WTC11 (cell line): Measurements from ENCODE around the gene NPIPB6. TPM values are rescaled to one million over a fixed set of nuclear protein-coding genes. Genes with fewer than 3 reads are reported as not detected.

ENCODE experiments used
- ATAC-seq: fragments of 200-7000 bp; cut with Tn5 transposase; 2 replicates; pipeline ENCODE4 v1.10.0; 2021; ENCODE audit warnings: mild to moderate bottlenecking, moderate library complexity
- CTCF ChIA-PET: fragments of 300-600 bp; sonication (Branson Sonifier 250); formaldehyde crosslinking; loops from one replicate; lab custom pipeline; 2021; ENCODE audit warnings: antibody characterized with exemption; lab: Charles Lee
- POLR2A ChIA-PET: fragments of 350-600 bp; sonication (Branson Sonifier 250); formaldehyde crosslinking; loops from one replicate; lab custom pipeline; 2021; ENCODE audit warnings: antibody characterized with exemption; lab: Charles Lee
- DNase-seq: peaks from one replicate; pipeline ENCODE4 v3.0.0; 2021; ENCODE audit warnings: low spot score
- H3K27ac Mint-ChIP-seq: 2 replicates; pipeline ENCODE4 v1.8.0; 2021; ENCODE audit warnings: mixed read lengths
- H3K27me3 Mint-ChIP-seq: 2 replicates; pipeline ENCODE4 v1.8.0; 2021; ENCODE audit warnings: low read depth, mild to moderate bottlenecking, moderate library complexity, mixed read lengths
- H3K36me3 Mint-ChIP-seq: 2 replicates; pipeline ENCODE4 v1.8.0; 2021; ENCODE audit warnings: mixed read lengths
- H3K4me1 Mint-ChIP-seq: 2 replicates; pipeline ENCODE4 v1.8.0; 2022; ENCODE audit warnings: mixed read lengths
- H3K4me3 Mint-ChIP-seq: 2 replicates; pipeline ENCODE4 v1.8.0; 2021; ENCODE audit warnings: mild to moderate bottlenecking, moderate library complexity, mixed read lengths
- H3K9me3 Mint-ChIP-seq: 2 replicates; pipeline ENCODE4 v1.8.0; 2021; ENCODE audit warnings: mixed read lengths
- AFF4 ChIP-seq: sonication (generic); formaldehyde crosslinking; IDR thresholded peaks from 2 replicates; pipeline ENCODE4 v1.8.1; 2023; ENCODE audit warnings: mild to moderate bottlenecking, missing genetic modification reagents, borderline replicate concordance
- ATF1 ChIP-seq: sonication (generic); formaldehyde crosslinking; IDR thresholded peaks from 2 replicates; pipeline ENCODE4 v1.8.1; 2023; ENCODE audit warnings: mild to moderate bottlenecking, moderate library complexity, missing genetic modification reagents
- ATF2 ChIP-seq: sonication (generic); formaldehyde crosslinking; IDR thresholded peaks from 2 replicates; pipeline ENCODE4 v1.8.1; 2022; ENCODE audit warnings: low read depth, missing genetic modification reagents, borderline replicate concordance
- EMX1 ChIP-seq: fragments of 250-450 bp; sonication (Bioruptor Pico); IDR thresholded peaks from 2 replicates; pipeline ENCODE4 v1.8.0; 2021; ENCODE audit warnings: mild to moderate bottlenecking
- ESRRA ChIP-seq: sonication (generic); formaldehyde crosslinking; IDR thresholded peaks from 2 replicates; pipeline ENCODE4 v1.8.1; 2022; ENCODE audit warnings: mild to moderate bottlenecking, missing genetic modification reagents, borderline replicate concordance
- FOXJ3 ChIP-seq: sonication (generic); formaldehyde crosslinking; IDR thresholded peaks from 2 replicates; pipeline ENCODE4 v1.9.0; 2021; ENCODE audit warnings: missing genetic modification reagents, mild to moderate bottlenecking, borderline replicate concordance
- FOXP4 ChIP-seq: sonication (generic); formaldehyde crosslinking; IDR thresholded peaks from 2 replicates; pipeline ENCODE4 v1.8.0; 2022; ENCODE audit warnings: mild to moderate bottlenecking, missing genetic modification reagents
- GRHL2 ChIP-seq: fragments of 250-450 bp; sonication (Bioruptor Pico); IDR thresholded peaks from 2 replicates; pipeline ENCODE4 v1.8.0; 2022; ENCODE audit warnings: mild to moderate bottlenecking, moderate library complexity; ENCODE audit not compliant: insufficient replicate concordance, severe bottlenecking
- HMGXB4 ChIP-seq: sonication (generic); formaldehyde crosslinking; IDR thresholded peaks from 2 replicates; pipeline ENCODE4 v1.8.1; 2023; ENCODE audit warnings: mild to moderate bottlenecking, moderate library complexity, missing genetic modification reagents
- JUN ChIP-seq: sonication (generic); formaldehyde crosslinking; IDR thresholded peaks from 2 replicates; pipeline ENCODE4 v1.8.0; 2023; ENCODE audit warnings: mild to moderate bottlenecking, missing genetic modification reagents
- NR1H2 ChIP-seq: sonication (generic); formaldehyde crosslinking; IDR thresholded peaks from 2 replicates; pipeline ENCODE4 v1.9.0; 2021; ENCODE audit warnings: mild to moderate bottlenecking, moderate library complexity, missing genetic modification reagents
- PREB ChIP-seq: sonication (generic); formaldehyde crosslinking; IDR thresholded peaks from 2 replicates; pipeline ENCODE4 v1.8.1; 2022; ENCODE audit warnings: mild to moderate bottlenecking, missing genetic modification reagents, moderate library complexity, borderline replicate concordance
- ZNF317 ChIP-seq: sonication (generic); formaldehyde crosslinking; IDR thresholded peaks from 2 replicates; pipeline ENCODE4 v1.8.1; 2023; ENCODE audit warnings: low read depth, mild to moderate bottlenecking, moderate library complexity, missing genetic modification reagents, borderline replicate concordance
- ZNF512 ChIP-seq: sonication (generic); formaldehyde crosslinking; IDR thresholded peaks from 2 replicates; pipeline ENCODE4 v1.8.1; 2022; ENCODE audit warnings: missing genetic modification reagents, borderline replicate concordance
- total RNA-seq: library from RNA; stranded (reverse); gene quantifications from 3 replicates; pipeline ENCODE4 v1.2.3, GENCODE V29; 2021

Gene NPIPB6
- total RNA-seq, 1 experiment from 2014 or later = 0.83 TPM

GRCh38 chr16:28301154-28301553, 62.2 kb downstream of the NPIPB6 start:
- no peaks in the 10 kb centered on the region for H3K27me3 Mint-ChIP-seq
- no peak overlapping the region for H3K4me3 Mint-ChIP-seq
- CTCF ChIA-PET = interaction anchor here (0.8 to 3.0 kb wide), 4 partner anchors 12 to 23 kb away, joined by 3 to 12 read pairs (median 6); no protein-coding TSS in a partner anchor
- ATAC-seq = no peak
- H3K27ac Mint-ChIP-seq = no peak overlapping the region
- H3K9me3 Mint-ChIP-seq = no peaks in the 10 kb centered on the region
- POLR2A ChIA-PET = no interaction called here
- H3K36me3 Mint-ChIP-seq = peaks cover 26% of the 10 kb centered on the region
- peaks cover 31% of the 10 kb centered on the region for H3K4me1 Mint-ChIP-seq
- TF ChIP-seq ZNF317 = no peak
- TF ChIP-seq HMGXB4 (CRISPR knock-in tag) = no peak
- TF ChIP-seq FOXP4 (CRISPR knock-in tag) = no peak
- no peak for TF ChIP-seq AFF4 (CRISPR knock-in tag)
- no peak for TF ChIP-seq GRHL2 (CRISPR knock-in tag)
- no peak for TF ChIP-seq NR1H2 (CRISPR knock-in tag)
- TF ChIP-seq PREB (CRISPR knock-in tag) = no peak
- no peak for TF ChIP-seq FOXJ3 (CRISPR knock-in tag)
- no peak for TF ChIP-seq ZNF512 (CRISPR knock-in tag)
- TF ChIP-seq JUN = no peak
- TF ChIP-seq ATF2 (CRISPR knock-in tag) = no peak
- no peak for TF ChIP-seq ATF1 (CRISPR knock-in tag)
- TF ChIP-seq ESRRA (CRISPR knock-in tag) = no peak
- TF ChIP-seq EMX1 = no peak
- no peak for DNase-seq
